GM13977 (cell line): Measurements from ENCODE around the gene SRA1.

Experiments
- DNase-seq: peaks from one replicate; pipeline ENCODE4 v3.0.0; 2012; ENCODE audit warnings: low spot score
- in situ Hi-C: fragments of 300-500 bp; cut with MboI; formaldehyde crosslinking; loops from one replicate; pipeline ENCODE4 v1.12.0; 2022; ENCODE audit warnings: low sequenced_read_pairs, low pct_unique_long_range_greater_than_20kb, mixed read lengths, inconsistent platforms; ENCODE audit not compliant: unreplicated experiment
- TF ChIP-seq, protein P1 (sequence below): IDR thresholded peaks from 2 replicates; pipeline ENCODE4 v1.5.1; 2012; ENCODE audit warnings: mild to moderate bottlenecking, control low read depth; ENCODE audit not compliant: insufficient read depth; ENCODE audit errors: extremely low read depth, missing control alignments

The SRA1 gene

DNA sequence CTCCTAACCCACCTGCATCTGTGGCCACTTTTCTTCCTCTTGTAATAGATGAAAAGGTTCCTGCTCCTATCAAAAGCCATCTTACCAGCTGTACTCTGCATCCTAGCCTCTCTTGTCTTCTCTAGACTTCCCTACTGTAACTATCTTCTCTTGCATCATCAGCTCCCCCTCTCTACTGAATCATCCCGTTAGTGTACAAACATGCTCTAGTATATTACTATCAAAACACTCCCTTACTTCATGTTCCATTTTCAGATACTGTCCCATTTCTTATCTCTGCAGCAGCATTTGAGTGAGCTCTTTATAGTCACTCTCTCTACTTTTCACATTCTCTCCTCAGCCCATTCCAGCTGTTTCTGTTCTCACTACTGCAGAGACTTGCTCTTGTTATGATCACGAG, 2.8 kb downstream of the SRA1 start:
- in situ Hi-C loops: no loop called here
- DNase-seq: no peak

GRCh38 chr5:140553657-140554056, 3.6 kb downstream of the SRA1 start:
- no peak for DNase-seq
- in situ Hi-C loops: no loop called here
- TF ChIP-seq, protein P1, sequence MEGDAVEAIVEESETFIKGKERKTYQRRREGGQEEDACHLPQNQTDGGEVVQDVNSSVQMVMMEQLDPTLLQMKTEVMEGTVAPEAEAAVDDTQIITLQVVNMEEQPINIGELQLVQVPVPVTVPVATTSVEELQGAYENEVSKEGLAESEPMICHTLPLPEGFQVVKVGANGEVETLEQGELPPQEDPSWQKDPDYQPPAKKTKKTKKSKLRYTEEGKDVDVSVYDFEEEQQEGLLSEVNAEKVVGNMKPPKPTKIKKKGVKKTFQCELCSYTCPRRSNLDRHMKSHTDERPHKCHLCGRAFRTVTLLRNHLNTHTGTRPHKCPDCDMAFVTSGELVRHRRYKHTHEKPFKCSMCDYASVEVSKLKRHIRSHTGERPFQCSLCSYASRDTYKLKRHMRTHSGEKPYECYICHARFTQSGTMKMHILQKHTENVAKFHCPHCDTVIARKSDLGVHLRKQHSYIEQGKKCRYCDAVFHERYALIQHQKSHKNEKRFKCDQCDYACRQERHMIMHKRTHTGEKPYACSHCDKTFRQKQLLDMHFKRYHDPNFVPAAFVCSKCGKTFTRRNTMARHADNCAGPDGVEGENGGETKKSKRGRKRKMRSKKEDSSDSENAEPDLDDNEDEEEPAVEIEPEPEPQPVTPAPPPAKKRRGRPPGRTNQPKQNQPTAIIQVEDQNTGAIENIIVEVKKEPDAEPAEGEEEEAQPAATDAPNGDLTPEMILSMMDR: no peak

More for the DNA sequence above, 2.8 kb downstream of the SRA1 start:
- TF ChIP-seq, protein P1: no peak

- TF ChIP-seq, protein P1: no peak
- in situ Hi-C loops: no loop called here
- DNase-seq: no peak
Observed at GRCh38 chr5:140551872-140552271, 5.4 kb downstream of the SRA1 start.

DNA sequence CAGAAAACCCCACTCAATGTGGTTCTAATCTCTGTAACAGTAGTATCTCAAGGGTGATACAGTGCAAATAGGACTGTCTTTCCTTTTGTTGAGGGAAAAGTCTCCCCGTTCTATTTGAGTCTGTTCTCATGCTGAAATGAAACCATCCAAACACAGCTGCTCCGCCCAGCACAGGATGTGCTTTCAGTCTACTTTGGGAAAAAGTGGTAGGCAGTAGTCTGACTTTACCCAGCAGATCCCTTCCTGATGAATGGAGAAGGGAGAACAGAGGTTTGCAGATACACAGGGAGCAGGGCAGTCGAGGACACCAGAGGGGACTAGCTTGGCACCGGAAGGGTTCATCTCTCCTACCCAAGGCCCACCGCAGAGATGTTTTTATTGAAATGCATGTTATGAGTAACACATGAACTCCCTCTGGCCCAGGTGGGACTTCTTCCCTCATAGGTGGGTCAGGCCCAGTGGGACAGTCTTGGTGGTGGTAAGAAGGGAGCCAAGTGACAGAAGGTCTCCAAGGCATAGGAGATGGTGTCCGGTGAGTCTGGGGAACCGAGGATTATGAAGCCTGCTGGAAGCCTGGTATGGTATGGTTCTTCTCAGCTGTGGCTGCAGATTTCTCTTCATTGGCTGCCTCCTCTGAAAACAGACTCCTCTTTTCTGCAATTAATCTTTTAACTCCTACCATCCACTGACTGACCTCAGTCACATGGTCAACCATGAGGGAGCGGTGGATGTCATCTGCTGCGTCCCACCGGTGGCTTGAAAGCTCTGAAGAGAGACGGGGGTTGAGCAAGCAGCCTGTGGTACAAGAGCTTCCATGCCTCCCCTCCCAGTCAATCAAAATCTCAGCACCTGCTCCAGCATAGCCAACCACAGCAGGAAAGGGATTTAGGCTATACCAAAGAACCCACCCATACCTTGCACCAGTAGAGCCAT, 6.9 kb downstream of the SRA1 start:
- TF ChIP-seq, protein P1: no peak
- in situ Hi-C loops: no loop called here
- no peak for DNase-seq

GRCh38 chr5:140549237-140550144, 7.8 kb downstream of the SRA1 start:
- TF ChIP-seq, protein P1: no peak
- in situ Hi-C loops: no loop called here
- no peak for DNase-seq

DNA sequence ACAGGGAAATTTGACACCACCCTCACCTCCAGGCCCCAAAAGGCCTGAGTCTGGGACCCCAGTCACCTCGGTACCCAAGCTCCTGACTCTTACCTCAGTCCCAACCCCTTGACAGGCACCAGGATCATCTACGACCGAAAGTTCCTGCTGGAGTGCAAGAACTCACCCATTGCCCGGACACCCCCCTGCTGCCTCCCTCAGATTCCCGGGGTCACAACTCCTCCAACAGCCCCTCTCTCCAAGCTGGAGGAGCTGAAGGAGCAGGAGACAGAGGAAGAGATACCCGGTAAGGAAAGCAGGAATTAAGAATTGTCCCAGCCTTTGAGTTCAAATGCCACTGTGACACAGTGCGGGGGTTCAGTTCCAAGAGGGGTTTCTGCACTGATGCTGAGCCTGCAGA, 8.5 kb downstream of the SRA1 start:
- in situ Hi-C loops: no loop called here
- TF ChIP-seq, protein P1: no peak
- DNase-seq: no peak
